Activated naive CD4-positive, alpha-beta T cell (primary cell): ENCODE data around the gene CTTNBP2NL.

ENCODE experiments used
- DNase-seq, 4 experiments: peaks; one replicate each; lab custom pipeline; 2025; lab: John Stamatoyannopoulos, UW

The CTTNBP2NL gene

GRCh38 chr1:112395821-112396652, at the start of gene CTTNBP2NL:
TSS of gene CTTNBP2NL (plus strand) at chr1:112396214. CDS start at chr1:112416166, 19,952 bp downstream.
- DNase-seq, result peak; percentile 19 to 74 (median 46)

DNA sequence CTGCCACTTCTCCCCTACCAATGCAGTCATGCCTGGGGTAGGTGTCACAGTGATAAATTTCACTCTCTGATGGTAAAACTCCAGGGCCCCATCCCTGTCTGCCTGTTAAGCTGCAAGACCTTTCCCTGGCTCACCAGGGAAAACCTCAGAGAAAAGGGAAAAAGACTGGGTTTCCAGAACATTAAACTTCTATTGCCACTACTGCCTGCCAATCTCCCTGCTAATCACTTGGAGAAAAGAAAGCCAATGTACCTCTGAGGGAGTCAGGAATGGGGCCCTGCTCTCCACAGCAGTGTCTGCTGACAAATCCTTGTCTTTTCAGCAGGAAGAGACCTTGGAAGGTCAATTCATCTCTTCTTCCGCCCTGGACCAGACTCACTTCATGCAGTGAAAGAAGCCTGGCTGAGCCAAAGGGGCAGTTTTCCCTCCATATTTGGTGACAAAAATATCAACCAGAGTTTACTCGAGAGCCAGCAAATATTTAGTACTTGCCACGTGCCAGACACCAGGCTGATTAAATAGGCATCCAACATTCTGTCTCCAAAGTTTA, 49.1 kb upstream of the CTTNBP2NL start:
- no peak for DNase-seq

DNA sequence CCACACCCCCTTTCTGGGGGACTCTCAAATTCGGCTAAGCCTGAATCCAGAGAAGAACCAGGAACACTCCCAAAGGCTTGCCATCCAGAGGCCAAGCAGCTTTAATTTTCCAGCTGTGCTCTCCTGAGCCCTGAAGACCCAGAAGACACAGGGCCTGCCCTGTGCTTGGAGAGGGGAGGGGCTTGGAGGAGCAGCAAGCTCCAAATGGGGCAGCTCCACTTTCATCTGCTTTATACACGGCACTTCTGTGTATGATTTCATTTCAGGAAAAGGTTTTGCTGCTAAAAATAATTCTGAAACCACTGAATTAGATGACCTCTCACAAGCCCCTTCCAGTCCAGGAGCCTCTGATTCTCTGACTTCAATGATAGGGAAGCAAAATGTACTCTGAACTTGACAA, 39.2 kb upstream of the CTTNBP2NL start:
- no peak for DNase-seq

DNA sequence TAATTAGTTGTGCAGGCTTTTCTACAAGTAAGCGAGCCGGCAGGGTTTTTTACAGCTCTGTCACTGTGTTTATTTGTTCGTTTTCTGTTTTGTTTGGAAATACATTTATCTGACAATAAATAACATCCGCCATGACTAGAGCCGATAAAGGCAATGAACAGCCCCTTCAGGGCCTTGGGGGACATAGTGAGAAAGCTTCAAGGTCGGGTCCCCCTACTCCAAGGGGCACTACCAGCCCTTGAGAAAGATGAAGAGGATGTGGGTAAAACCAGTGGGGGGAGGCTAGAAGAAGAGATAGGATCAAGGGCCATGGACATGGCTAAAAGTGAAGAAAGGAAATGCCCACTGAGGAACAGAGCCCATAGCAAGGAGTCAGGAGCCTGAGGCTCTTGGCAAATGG, 38.5 kb upstream of the CTTNBP2NL start:
- no peak for DNase-seq

- no peak for DNase-seq
These were observed 37.8 kb upstream of the CTTNBP2NL start for GRCh38 chr1:112358061-112358770.

GRCh38 chr1:112358798-112359408, 37.1 kb upstream of the CTTNBP2NL start:
- DNase-seq, result peak in 1 of 4 experiments; percentile 10

DNA sequence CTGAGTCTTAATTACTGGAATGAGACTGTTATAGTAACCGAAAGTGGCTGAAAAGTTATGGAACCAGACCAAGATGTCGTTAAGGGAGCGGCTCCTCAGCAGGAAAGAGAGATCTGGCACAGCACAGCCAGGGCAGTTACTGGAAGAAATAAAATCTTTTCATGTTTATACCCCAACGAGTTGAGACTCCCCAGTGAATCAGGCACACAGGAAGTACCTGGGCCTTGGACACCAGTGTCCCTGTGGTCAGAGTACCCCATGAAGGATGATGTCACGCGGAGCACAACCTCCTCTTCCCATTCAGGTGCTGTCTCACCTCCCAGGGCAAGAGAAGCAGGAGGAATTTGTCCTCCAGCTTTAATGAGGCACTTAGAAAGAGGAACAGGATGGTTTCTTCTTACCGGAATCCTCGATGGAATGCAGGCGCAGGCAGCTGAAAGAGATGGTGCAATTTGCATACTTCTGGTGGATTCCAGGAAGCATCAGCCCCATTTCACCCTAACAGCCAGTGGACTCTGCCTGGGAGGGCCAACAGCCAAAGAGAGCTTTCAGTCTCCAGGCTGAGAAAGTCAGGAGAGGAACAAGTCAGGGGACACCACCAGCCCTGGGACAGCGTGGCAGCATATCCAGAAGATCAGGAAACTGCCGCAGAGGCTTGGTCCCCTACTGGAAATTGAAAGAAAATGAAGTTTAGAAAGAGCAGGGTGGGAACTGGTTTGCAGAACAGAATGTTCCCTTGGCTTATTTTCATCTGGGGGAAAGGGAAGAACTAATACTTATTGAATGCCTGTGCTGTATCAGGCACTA, 35.9 kb upstream of the CTTNBP2NL start:
- DNase-seq, result no peak

GRCh38 chr1:112363636-112364035, 32.4 kb upstream of the CTTNBP2NL start:
- no peak for DNase-seq

GRCh38 chr1:112368198-112368597, 27.8 kb upstream of the CTTNBP2NL start:
- no peak for DNase-seq

GRCh38 chr1:112369392-112370285, 26.4 kb upstream of the CTTNBP2NL start:
- peak; percentile 49 to 83 (median 76) for DNase-seq

- no peak for DNase-seq
These were observed 25.0 kb upstream of the CTTNBP2NL start for GRCh38 chr1:112370996-112371395.

DNA sequence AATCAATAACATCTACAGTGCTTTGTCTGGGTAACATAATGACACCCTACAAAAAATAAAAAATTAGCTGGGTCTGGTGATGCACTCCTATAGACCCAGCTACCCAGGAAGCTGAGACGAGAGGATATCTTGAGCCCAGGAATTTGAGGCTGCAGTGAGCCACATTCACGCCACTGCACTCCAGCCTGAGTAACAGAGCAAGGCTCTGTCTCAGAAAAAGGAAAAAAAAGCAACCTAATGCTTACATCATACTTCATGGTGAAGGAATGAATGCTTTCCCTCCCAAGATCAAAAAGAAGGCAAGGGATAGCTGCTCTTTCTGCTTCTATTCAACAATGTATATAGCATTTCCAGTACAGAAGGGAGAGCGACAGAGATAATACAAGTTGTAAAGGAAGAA, 24.2 kb upstream of the CTTNBP2NL start:
- no peak for DNase-seq

DNA sequence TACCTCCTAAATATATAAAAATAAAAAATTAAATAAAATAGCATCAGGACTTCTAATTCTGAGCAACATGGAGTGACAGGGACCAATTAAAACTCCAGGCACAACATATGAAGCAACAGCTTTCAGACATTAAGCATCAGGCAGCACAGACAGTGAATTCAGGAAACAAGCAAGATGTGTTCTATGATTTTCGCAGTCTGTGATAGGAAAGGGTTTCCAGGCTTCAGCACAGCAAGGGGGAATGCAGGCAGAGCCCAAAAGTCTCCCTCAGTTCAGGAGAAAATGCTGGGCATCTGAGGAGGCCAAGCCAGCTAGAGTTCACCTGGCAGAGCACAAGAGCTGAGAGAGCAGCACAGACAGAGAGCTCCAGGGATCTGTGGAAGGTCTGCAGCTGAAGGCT, 22.2 kb upstream of the CTTNBP2NL start:
- no peak for DNase-seq

DNA sequence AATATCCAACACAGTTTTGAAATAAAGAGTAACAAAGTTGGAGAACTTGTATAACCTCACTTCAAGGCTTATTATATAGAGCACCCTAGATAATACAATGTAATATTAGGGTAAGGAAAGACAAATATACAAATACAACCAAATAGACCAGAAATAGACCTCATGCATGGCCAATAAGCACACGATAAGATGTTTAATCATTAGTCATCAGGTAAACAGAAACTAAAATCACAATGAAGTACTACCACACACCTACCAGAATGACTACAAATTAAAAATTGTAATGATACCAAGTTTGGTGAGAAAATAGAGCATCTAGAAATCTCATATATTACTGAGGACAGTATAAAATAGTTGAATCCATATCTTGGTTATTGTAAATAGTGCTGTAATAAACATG, 20.3 kb upstream of the CTTNBP2NL start:
- no peak for DNase-seq

DNA sequence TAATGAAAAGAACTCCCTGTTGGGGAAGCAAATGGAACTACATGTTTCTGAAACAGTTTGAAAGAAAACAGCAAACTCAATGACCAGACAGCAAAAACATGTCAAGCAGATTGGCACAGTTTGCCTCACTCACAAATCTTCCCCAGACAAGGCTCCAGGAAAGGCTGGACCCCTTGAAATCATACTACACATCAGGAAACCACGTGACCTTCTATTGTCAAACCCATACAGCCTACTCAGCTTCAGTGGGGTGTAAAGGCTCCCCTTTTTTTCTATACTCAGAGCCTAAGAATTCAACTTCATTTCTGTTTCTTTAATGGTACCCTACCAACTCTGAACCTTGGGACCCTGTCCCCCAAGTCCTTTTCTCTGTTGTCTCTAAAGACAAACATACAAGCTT, 15.7 kb upstream of the CTTNBP2NL start:
- no peak for DNase-seq

- DNase-seq, result no peak
These were observed 14.5 kb upstream of the CTTNBP2NL start for GRCh38 chr1:112381324-112382076.

GRCh38 chr1:112383759-112384370, 12.1 kb upstream of the CTTNBP2NL start:
- no peak for DNase-seq

- no peak for DNase-seq
These were observed 9.8 kb upstream of the CTTNBP2NL start for GRCh38 chr1:112386024-112386723.
